CD4-positive, alpha-beta T cell (primary cell): ENCODE measurements around the gene DIO1. TPM values are rescaled to one million over a fixed set of nuclear protein-coding genes. Genes with fewer than 3 reads are reported as not detected.

ENCODE experiments used
- ATAC-seq: fragments of 200-7000 bp; cut with Tn5 transposase; one replicate; pipeline ENCODE4 v1.10.0; 2022; ENCODE audit warnings: mild to moderate bottlenecking; ENCODE audit not compliant: poor library complexity
- CTCF ChIA-PET: fragments of 350-600 bp; sonication (Branson Sonifier 250); formaldehyde crosslinking; loops from one replicate; lab custom pipeline; 2021; ENCODE audit warnings: antibody characterized with exemption, inconsistent platforms; lab: Charles Lee
- POLR2A ChIA-PET: fragments of 350-600 bp; sonication (Branson Sonifier 250); formaldehyde crosslinking; loops from one replicate; lab custom pipeline; 2021; ENCODE audit warnings: antibody characterized with exemption, inconsistent platforms; lab: Charles Lee
- DNase-seq, 14 experiments: peaks; one replicate each; pipeline ENCODE4 v3.0.0-alpha.2; 2013 to 2020; ENCODE audit warnings: mixed read lengths in 2 of 14
- H3K27ac ChIP-seq, 2 donors: one replicate each; pipeline versions ENCODE4 v1.5.1 to v1.7.0; 2013; ENCODE audit warnings: low read length in 2 of 2, low read depth in 1 of 2, mild to moderate bottlenecking in 1 of 2
- H3K27me3 ChIP-seq, 2 experiments: 1 replicate in 1 of 2; 2 replicates in 1 of 2; pipeline versions ENCODE4 v1.6.1 to v1.7.0; 2013; ENCODE audit warnings: low read length in 2 of 2, control low read depth in 1 of 2, mild to moderate bottlenecking in 1 of 2, moderate library complexity in 1 of 2; ENCODE audit not compliant: insufficient read depth in 2 of 2, control insufficient read depth in 1 of 2
- H3K36me3 ChIP-seq: one replicate; pipeline ENCODE4 v1.6.1; 2013; ENCODE audit warnings: low read length, control low read depth; ENCODE audit not compliant: insufficient read depth
- H3K4me1 ChIP-seq: one replicate; pipeline ENCODE4 v1.6.1; 2013; ENCODE audit warnings: low read length, control low read depth; ENCODE audit not compliant: insufficient read depth
- H3K4me3 ChIP-seq: one replicate; pipeline ENCODE4 v1.5.1; 2013; ENCODE audit warnings: mild to moderate bottlenecking, low read length, moderate library complexity
- H3K9me3 ChIP-seq, 2 experiments: 1 replicate in 1 of 2; 2 replicates in 1 of 2; pipeline versions ENCODE4 v1.6.1 to v1.7.0; 2013; ENCODE audit warnings: low read length in 2 of 2, mild to moderate bottlenecking in 2 of 2, control low read depth in 1 of 2, moderate library complexity in 1 of 2; ENCODE audit not compliant: control insufficient read depth in 1 of 2, insufficient read depth in 1 of 2
- H3K27ac Mint-ChIP-seq: one replicate; pipeline ENCODE4 v1.8.0; 2020; ENCODE audit warnings: mixed read lengths
- H3K27me3 Mint-ChIP-seq: one replicate; pipeline ENCODE4 v1.8.0; 2021; ENCODE audit warnings: mixed read lengths
- H3K36me3 Mint-ChIP-seq: one replicate; pipeline ENCODE4 v1.8.0; 2021; ENCODE audit warnings: low read depth, mixed read lengths
- H3K4me1 Mint-ChIP-seq: one replicate; pipeline ENCODE4 v1.8.0; 2021; ENCODE audit warnings: low read depth, mixed read lengths
- H3K4me3 Mint-ChIP-seq: one replicate; pipeline ENCODE4 v1.8.0; 2020; ENCODE audit warnings: mild to moderate bottlenecking, mixed read lengths
- H3K9me3 Mint-ChIP-seq: one replicate; pipeline ENCODE4 v1.8.0; 2020; ENCODE audit warnings: mixed read lengths
- intact Hi-C, 2 experiments: fragments of 100-400 bp; cut with DNase I in 1 of 2; cut with micrococcal nuclease in 1 of 2; formaldehyde crosslinking; loops; one replicate each; pipeline versions ENCODE4 v1.15.1 to v1.9.0; 2023 to 2025; cut with DNase I, micrococcal nuclease
- polyA plus RNA-seq, 2 donors: library from polyadenylated mRNA; unstranded; fragments of 120-200 nt; gene quantifications; one replicate each; pipeline ENCODE4 v1.2.1, GENCODE V29; 2013
- total RNA-seq, 174 experiments: library from RNA in 2 of 174; stranded (reverse) in 2 of 174; gene quantifications; one replicate each; pipeline ENCODE4 v1.2.3 and lab custom pipeline; 2021 to 2026
- TF ChIP-seq, protein P1 (sequence below): fragments of 200-600 bp; IDR thresholded peaks from one replicate; pipeline ENCODE4 v1.8.0; 2022; ENCODE audit warnings: antibody characterized with exemption, mild to moderate bottlenecking

DIO1 gene
- total RNA-seq: not detected
- polyA plus RNA-seq (2013, experiment 1 of 2): 0.19 TPM
- 0.35 TPM for polyA plus RNA-seq (2013, experiment 2 of 2)
- 0 to 0.13 (median 0) reads per million in 172 experiments for total RNA-seq (lab: John Stamatoyannopoulos, UW)

DNA sequence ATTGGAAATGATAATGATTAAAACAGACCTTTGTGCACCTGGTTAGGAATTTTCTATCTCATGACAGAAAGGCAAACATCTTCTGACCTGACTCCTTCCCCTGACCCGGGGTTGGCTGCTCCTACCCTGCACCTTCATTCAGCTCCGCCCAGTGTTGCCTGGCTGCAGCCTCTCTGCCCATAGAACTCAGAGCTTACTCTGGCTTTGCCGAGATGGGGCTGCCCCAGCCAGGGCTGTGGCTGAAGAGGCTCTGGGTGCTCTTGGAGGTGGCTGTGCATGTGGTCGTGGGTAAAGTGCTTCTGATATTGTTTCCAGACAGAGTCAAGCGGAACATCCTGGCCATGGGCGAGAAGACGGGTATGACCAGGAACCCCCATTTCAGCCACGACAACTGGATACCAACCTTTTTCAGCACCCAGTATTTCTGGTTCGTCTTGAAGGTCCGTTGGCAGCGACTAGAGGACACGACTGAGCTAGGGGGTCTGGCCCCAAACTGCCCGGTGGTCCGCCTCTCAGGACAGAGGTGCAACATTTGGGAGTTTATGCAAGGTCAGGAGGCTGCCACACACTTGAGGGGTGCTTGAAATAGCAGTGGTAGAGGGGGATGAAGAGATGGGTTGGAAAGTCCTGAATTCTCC is at the start of gene DIO1:
DIO1 (plus strand) TSS at position 189 of the 638 bp plus-strand sequence; CDS start at position 213, 24 bp downstream.
- H3K36me3 ChIP-seq: no peaks in the 10 kb centered on the region
- H3K27me3 ChIP-seq: no peaks in the 10 kb centered on the region
- Mint-ChIP-seq H3K36me3 (peaks cover 11% of the 10 kb centered on the region), H3K4me3 (no peak within 1 kb of the TSS), H3K4me1 (peaks cover 18% of the 10 kb centered on the region), H3K27me3 (peaks cover 4% of the 10 kb centered on the region), H3K9me3 (no peaks in the 10 kb centered on the region), H3K27ac (no peak within 1 kb of the TSS)
- peaks cover 12% of the 10 kb centered on the region for H3K4me1 ChIP-seq
- intact Hi-C loops: loop anchor here in 1 of 2 experiments (5.0 kb wide), 1 partner anchor 868 kb away; the partner anchor contains the start of gene PARS2
- ChIA-PET POLR2A (interaction anchor here (1.4 to 1.9 kb wide), 2 partner anchors 33 to 51 kb away, joined by 4 to 5 read pairs; partner anchors contain the start of gene IFT25), CTCF (no interaction called here)
- no peak within 1 kb of the TSS for H3K27ac ChIP-seq
- no peak within 1 kb of the TSS for H3K4me3 ChIP-seq
- DNase-seq (no peak), ATAC-seq (no peak)
- no peaks in the 10 kb centered on the region for H3K9me3 ChIP-seq
- TF ChIP-seq, protein P1, sequence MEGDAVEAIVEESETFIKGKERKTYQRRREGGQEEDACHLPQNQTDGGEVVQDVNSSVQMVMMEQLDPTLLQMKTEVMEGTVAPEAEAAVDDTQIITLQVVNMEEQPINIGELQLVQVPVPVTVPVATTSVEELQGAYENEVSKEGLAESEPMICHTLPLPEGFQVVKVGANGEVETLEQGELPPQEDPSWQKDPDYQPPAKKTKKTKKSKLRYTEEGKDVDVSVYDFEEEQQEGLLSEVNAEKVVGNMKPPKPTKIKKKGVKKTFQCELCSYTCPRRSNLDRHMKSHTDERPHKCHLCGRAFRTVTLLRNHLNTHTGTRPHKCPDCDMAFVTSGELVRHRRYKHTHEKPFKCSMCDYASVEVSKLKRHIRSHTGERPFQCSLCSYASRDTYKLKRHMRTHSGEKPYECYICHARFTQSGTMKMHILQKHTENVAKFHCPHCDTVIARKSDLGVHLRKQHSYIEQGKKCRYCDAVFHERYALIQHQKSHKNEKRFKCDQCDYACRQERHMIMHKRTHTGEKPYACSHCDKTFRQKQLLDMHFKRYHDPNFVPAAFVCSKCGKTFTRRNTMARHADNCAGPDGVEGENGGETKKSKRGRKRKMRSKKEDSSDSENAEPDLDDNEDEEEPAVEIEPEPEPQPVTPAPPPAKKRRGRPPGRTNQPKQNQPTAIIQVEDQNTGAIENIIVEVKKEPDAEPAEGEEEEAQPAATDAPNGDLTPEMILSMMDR: no peak

DNA sequence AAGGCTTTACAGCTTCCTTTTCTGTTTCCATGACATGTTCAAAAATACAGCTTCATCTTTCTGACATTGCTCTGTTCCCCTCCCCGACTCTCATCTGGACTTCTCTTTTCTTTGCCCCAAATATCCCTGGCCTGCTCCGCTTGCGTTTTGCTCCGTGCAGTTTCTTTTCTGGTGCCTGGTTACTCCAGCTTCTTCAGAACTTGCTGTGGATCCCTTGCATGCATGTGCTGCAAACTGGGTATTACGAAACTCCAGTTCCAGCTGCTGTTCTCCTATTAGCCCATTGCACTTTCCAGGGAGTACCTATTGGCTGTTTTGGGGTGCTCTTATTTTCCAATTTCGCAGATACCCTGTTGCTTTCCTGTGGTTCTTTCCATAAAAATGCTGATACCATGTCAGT is 46.0 kb upstream of the DIO1 start:
- POLR2A ChIA-PET: no interaction called here
- no peaks in the 10 kb centered on the region for H3K9me3 Mint-ChIP-seq
- H3K27ac ChIP-seq: no peak overlapping the region
- CTCF ChIA-PET: interaction anchor here (1.5 to 2.7 kb wide), 2 partner anchors 13 to 111 kb away, joined by 3 to 6 read pairs; no protein-coding TSS in a partner anchor
- H3K4me1 ChIP-seq: no peaks in the 10 kb centered on the region
- H3K4me1 Mint-ChIP-seq: no peaks in the 10 kb centered on the region
- H3K36me3 ChIP-seq: peaks cover 2% of the 10 kb centered on the region
- H3K27me3 ChIP-seq: no peaks in the 10 kb centered on the region
- peaks cover 28% of the 10 kb centered on the region for H3K36me3 Mint-ChIP-seq
- H3K4me3 Mint-ChIP-seq: no peak overlapping the region
- no peaks in the 10 kb centered on the region for H3K27me3 Mint-ChIP-seq
- TF ChIP-seq, protein P1: no peak
- H3K9me3 ChIP-seq: no peaks in the 10 kb centered on the region
- H3K4me3 ChIP-seq: no peak overlapping the region
- no peak overlapping the region for H3K27ac Mint-ChIP-seq
- intact Hi-C loops: no loop called here
- DNase-seq: no peak
- no peak for ATAC-seq

DNA sequence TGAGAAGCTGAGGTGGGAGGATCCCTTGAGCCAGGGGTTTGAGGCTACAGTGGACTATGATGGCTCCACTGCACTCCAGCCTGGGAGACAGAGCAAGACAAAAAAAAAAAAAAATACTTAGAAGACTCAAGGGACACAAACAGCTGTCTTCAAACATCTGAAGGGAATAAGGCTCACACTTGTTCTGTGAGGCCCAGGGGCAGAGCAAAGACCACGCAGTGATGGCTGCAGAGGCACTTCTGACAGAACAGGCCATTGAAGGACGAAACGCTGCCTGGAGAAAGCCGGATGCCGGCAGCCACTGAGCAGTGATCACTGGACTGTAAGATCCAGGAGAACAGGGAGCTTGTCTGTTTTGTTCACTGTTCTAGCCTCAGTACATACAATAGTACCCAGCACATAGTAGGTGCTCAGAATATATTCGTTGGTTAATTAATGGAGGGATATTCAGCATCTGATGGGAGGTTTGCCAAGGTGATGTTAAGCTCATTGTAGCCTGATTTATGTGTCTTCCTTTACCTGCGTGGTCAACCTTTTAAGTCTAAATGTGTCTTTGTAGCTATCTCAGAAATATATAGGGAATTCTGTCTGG is 43.8 kb upstream of the DIO1 start:
- no peak overlapping the region for H3K27ac Mint-ChIP-seq
- Histone ChIP-seq H3K4me3 (no peak overlapping the region), H3K4me1 (no peaks in the 10 kb centered on the region), H3K27ac (no peak overlapping the region), H3K36me3 (peaks cover 15% of the 10 kb centered on the region), H3K9me3 (no peaks in the 10 kb centered on the region), H3K27me3 (no peaks in the 10 kb centered on the region)
- no peak overlapping the region for H3K4me3 Mint-ChIP-seq
- intact Hi-C loops: no loop called here
- DNase-seq (no peak), ATAC-seq (no peak)
- ChIA-PET CTCF (interaction anchor here (1.0 to 2.7 kb wide), 2 partner anchors 11 to 35 kb away, joined by 3 to 6 read pairs; no protein-coding TSS in a partner anchor), POLR2A (no interaction called here)
- no peaks in the 10 kb centered on the region for H3K9me3 Mint-ChIP-seq
- peaks cover 46% of the 10 kb centered on the region for H3K36me3 Mint-ChIP-seq
- H3K27me3 Mint-ChIP-seq: no peaks in the 10 kb centered on the region
- TF ChIP-seq, protein P1: no peak
- H3K4me1 Mint-ChIP-seq: no peaks in the 10 kb centered on the region
